AML-193 (cell line): ENCODE measurements around the gene CBY2.
"Not testable (repeated sequence)": the region's sequence is repeated elsewhere in the genome, so short reads cannot be mapped to it uniquely, and the experiment has no call there.

ENCODE experiments used
- DNase-seq, 2 experiments: peaks; one replicate each; lab custom pipeline; 2025; lab: John Stamatoyannopoulos, UW

Gene CBY2, protein sequence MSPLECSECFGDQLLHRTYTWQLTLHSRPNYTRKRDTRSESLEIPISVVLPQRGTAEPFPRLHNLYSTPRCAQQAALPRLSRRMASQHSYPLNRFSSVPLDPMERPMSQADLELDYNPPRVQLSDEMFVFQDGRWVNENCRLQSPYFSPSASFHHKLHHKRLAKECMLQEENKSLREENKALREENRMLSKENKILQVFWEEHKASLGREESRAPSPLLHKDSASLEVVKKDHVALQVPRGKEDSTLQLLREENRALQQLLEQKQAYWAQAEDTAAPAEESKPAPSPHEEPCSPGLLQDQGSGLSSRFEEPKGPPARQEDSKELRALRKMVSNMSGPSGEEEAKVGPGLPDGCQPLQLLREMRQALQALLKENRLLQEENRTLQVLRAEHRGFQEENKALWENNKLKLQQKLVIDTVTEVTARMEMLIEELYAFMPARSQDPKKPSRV

DNA sequence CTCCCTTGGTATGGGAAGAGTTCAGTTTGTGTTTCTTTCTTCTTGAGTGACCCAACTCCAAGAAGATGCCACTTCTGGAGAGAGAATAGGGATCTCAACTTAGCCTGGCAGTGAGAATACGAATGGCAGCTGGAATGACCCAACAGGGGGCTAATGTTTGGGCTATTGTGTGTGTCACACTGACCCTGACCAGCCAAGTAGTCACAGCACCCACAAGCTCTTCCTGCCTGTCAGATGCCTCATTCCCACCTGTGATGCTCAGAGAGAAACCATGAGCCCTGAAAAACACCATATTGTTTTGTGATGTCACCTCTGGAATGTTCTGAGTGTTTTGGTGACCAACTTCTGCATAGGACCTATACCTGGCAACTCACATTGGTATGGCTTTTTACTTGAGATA is at the start of gene CBY2:
TSS of gene CBY2 (plus strand) at position 233 of the 400 bp plus-strand sequence. CDS start at position 304, 71 bp downstream.
- DNase-seq: no peak

DNA sequence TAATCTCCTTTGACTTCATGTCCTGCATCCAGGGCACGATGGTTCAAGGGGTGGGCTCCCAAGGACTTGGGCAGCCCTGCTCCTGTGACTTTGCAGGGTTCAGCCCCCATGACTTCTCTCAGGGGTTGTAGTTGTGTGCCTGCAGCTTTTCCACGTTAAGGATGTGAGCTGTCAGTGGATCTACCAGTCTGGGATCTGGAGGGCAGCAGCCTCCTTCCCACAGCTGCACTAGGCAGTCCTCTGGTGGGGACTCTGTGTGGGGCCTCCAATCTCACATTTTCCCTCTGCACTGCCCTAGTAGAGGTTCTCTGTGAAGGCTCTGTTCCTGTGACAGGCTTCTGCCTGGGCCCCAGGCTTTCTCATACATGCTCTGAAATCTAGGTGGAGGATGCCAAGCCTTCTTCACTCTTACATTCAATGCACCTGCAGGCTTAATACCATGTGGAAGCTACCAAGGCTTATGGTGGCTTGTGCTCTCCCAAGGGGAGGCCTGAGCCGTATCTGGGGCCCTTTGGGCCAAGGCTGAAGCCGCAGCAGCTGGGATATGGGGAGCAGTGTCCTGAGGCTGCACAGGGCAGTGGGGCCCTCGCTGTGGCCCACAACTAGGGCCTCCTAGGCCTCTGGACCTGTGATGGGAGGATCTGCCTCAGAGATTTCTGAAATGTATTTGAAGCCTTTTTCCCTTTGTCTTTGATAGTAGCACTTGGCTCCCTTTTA is 47.3 kb upstream of the CBY2 start:
- DNase-seq: no peak

DNA sequence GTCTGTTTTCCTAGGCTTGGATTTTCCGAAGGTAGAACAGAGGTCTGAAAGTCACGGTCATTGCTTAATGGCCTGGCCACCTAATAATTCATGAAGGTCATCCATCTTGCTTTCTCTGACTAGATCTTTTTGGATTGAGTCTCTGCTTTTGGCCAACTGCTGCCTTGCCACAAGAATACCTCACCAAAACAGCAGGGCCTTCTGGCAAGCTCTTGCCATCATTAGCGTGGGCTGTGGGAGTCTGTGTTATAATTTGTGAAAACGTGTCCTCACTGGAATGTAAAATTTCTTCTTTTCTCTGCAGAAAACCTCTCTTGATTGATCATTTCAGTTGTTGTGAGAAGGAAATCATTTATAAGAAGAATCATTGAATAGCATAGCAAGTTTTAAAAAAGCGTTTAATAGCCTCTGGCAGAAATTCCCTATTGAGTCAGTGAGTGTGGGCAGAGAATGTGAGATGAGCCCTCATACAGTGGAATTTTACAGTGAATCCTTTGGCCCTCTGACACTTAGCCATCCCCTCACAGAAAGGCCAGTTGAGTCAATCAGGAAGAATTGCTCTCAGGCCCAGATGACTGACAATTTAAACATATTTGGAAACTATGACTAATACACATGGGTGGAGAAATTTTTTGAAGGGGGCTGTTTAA is 43.4 kb upstream of the CBY2 start:
- DNase-seq: no peak

DNA sequence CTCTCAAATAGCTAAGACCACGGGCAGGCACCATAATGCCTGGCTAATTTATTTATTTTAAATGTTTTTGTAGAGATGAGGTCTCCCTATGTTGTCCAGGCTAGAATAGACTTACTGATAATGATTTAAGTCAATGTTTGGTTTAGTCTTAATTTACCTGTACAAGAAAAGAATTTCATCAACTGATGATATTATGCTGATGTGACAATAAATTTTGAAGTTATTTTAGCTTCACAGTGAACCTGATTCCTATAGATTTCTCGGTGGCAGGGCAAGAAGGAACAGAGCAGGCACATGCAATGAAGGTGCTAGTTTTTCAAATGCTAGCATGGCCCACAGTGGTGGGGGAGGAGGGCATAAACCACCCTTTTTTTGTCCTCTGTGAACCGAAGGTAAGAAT is 42.6 kb upstream of the CBY2 start:
- DNase-seq: no peak

DNA sequence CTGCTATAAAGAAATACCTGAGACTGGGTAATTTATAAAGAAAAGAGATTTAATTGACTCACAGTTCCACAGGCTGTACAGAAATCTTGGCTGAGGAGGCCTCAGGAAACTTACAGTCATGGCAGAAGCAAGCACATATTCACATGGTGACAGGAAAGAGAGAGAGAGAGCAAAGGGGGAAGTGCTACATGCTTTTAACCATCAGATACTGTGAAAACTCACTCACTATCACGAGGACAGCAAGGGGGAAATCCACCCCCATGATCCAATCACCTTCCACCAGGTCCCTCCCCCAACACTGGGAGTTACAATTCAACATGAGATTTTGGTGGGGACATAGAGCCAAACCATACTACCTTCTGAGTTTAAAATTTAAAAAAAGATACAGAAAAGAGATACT is 41.7 kb upstream of the CBY2 start:
- not testable (repeated sequence) for DNase-seq

DNA sequence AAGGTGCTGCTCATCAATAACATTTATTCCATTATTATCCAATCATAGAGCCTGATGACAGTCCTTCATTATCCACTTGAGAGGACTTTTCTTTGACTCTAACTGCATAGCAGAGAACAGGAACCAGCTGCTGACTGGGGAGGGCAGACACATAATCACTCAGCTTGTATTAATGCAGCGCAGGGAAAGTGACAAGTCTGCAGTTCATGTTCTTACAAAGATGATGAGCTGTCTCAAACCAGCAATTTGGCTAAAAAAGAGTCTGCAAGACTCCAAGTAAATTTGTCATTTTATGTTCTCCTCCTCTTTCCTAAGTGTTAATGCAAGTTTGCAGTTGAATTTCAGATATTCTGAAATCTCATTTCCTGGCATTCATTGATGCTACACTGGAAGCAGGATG is 40.0 kb upstream of the CBY2 start:
- no peak for DNase-seq

DNA sequence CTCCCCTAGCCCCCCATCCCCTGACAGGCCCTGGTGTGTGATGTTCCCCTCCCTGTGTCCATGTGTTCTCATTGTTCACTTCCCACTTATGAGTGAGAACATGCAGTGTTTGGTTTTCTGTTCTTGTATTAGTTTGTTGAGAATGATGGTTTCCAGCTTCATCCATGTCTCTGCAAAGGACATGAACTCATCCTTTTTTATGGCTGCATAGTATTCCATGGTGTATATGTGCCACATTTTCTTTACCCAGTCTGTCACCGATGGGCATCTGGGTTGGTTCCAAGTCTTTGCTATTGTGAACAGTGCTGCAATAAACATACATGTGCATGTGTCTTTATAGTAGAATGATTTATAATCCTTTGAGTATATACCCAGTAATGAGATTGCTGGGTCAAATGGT is 39.2 kb upstream of the CBY2 start:
- DNase-seq: not testable (repeated sequence)

DNA sequence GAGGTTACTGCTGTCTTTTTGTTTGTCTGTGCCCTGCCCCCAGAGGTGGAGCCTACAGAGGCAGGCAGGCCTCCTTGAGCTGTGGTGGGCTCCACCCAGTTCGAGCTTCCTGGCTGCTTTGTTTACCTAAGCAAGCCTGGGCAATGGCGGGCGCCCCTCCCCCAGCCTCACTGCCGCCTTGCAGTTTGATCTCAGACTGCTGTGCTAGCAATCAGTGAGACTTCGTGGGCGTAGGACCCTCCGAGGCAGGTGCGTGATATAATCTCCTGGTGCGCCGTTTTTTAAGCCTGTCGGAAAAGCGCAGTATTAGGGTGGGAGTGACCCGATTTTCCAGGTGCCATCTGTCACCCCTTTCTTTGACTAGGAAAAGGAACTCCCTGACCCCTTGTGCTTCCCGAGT is 32.5 kb upstream of the CBY2 start:
- not testable (repeated sequence) for DNase-seq

DNA sequence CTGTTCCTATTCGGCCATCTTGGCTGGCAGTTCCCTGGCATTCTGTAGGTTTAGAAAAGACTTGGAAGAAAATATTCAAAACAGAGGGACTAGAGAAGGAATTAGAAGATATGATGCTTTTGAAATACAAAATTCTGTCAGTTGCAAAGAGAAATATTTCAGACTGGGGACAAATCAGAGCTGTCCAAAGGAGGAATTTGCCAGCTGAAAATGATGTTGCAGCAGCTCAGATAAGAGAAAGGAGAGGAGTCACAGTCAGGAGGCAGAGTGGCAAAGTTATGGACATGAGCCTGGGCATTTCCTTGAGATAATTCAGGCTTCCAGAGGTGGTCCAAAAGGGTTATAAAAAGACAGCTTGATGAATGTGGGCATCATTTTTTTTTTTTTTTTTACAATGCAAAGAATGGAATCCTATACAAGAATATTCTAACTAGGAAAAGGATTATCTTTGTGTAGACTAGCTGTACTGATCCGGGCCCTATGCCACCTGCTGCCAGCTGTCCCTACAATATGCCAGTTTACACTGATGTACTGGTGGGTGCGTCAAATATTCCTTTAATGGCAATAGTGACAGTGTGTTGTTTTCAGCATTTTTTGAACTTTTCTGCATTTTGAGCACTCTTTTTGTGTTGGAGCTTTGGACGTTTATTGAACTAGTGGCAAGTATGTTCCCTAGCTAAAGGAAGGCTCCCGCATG is 31.8 kb upstream of the CBY2 start:
- no peak for DNase-seq

DNA sequence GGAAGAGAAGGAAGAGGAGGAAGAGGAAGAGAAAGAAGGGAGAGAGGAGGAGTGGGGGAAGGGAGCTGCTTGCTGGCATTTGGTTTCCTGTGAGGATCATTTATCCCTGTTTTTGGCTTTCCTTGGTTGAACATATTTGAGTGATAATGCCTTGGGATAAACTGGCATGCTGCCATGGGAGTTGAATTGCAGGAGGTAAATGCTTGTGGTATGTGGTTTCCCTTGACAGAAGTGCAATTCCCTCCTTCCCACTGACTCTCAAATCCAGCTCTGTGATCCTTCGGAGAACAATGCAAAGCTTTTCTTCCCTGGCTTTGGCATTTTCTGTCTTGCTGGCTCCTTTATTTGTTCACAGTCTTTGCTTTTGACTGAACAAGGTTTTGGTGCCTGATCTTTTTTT is 27.2 kb upstream of the CBY2 start:
- DNase-seq: no peak

DNA sequence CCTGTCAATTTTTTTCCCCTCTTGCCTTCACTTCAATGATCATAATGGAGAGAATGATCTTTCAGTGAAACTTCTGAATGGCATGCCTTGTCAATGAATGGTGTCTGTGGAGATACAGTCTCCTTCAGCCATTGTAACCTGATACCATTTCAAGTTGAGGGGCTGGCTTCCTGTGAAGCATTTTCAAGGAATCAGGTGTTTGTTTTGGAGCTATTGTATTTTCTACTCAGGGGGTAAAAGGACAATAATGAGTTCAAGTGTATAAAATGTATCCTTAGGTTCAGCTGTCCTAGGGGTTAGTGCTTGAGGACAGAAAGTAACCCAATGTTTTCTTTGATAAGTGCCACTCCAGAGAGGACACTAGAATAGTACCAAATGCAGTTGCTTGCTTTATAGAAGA is 23.8 kb upstream of the CBY2 start:
- no peak for DNase-seq

DNA sequence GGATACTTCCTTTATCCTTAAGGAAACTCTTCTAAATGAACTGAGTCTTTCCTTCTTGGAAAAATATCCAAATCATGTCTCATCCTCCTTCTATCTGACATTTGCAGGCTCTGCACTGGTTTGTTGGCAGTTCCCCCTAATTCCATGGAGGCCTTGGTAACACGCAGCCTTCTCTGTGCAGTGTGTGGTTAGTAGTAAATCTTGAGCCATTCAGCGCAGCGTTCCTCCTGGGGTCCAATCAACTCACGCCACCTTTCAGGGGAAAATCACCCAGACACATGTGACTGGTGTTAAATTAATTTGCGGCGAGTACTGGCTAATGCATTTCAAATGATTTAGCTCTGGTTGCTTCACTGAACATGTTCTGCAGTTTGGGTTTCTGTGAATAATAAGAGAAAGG is 21.0 kb upstream of the CBY2 start:
- DNase-seq: no peak

DNA sequence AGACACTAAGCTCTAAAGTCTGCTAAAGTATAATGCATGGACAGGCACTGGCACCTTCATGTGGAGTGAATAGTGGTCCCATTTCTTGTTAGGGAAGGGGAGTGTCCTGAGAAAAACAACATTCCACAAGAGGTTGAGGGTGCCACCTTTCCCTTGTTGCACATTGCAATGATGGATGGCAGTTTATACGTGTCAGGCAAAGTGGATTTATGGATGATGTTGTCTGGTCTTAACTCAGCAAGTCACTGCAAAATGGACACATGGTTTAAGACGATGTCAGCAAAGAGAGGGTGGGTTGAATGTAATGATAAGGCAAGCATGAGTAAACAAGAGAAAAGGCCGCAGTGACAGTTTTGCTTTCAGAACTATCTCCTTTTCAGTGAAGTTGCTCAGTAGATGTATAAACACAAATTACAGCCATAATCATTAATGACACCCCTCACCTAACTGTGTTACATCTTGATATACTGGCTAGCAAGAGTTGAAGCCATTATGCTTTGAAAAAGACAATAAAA is 19.6 kb upstream of the CBY2 start:
- no peak for DNase-seq

DNA sequence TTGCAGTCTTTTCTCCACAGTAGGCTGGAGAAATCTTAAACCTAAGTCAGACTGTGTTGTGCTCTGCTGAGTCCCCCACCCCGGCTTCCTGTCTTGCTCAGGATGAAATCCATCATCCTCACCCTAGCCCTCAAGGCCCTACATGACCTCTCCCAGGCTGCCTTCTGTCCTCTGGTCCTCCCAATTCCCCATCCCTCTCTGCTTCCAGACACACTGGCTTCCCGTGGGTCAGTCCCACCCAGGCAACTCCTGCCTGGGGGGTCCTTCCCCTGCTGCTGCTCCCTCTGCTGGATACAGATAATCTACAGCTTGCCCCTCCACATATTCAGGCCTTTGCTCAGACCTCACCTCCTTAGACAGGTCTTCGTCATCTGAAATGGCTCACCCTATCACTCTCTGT is 18.4 kb upstream of the CBY2 start:
- DNase-seq: no peak

DNA sequence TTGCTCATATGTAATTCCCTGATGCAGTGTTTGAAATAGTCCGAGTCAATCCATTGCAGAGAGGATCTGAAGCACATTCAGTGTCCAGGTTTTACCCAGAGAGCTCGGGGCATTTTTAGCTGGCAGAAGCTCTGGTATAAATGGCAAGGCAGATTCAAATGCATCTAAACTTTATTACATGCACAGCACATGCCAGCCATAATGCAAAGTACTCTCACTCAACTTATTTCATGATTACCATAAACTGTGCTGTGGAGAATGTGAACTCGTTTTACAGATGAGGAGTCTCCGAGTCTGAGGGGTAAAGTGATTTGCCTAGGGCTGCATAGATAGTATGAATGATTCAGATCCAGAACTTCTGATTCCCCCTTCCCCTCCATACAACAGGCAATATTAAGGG is 13.5 kb upstream of the CBY2 start:
- no peak for DNase-seq

DNA sequence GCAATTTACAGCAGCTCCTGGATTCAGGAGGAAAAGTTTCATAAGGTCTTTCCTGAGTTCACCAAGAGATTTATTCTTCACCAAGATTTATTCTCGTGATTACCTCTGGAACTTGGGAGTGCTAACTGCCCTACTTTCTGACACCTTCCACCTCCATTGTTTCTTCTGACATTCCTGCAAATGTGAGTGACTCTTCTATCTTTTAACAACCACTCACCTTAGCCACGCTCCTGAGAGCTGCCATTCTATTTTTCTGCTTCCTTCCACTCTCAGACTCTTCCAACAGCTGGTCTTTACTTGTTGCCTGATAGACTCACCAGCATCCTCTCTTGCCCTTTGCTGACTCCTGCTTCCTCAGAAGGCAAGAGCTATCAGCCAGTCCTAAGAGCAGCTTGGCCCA is 11.5 kb upstream of the CBY2 start:
- no peak for DNase-seq

DNA sequence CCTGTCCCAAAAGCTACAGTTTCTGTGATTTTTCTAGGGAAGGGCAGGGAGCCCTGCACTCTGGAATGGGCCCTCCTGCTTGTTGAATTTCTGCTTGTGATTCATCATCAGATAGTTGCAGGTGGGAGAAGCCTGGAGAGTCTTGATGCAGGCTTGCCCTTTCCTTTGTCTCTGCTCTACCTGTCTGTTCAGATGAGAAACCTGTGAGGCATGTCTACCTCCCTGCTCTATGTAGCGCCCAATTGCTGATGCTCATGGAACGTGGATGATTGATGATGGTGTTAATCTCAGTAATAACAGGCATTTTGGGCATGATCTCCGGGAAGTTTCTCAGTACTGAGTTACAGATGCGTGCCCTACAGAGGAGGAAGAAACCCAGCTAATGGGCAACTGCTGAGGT is 10.9 kb upstream of the CBY2 start:
- DNase-seq: no peak

DNA sequence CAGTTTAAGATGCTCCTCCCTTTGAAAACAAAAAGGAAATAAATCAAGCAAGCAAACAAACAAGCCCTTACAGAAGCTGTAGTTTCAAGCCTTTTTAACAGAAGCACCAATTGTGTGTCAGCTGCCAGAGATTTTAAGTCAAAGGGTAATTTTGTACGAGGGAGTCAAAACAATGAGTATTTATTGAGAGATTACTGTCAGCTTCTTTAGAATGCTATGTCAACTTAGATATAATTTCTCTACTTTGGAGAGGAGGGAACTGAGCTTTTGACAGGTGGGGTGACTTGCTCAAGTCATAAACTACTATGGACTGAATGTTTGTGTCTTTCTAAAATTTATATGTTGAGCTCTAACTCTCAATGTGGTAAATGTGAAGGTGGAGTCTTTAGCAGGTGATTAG is 10.5 kb upstream of the CBY2 start:
- DNase-seq: no peak

DNA sequence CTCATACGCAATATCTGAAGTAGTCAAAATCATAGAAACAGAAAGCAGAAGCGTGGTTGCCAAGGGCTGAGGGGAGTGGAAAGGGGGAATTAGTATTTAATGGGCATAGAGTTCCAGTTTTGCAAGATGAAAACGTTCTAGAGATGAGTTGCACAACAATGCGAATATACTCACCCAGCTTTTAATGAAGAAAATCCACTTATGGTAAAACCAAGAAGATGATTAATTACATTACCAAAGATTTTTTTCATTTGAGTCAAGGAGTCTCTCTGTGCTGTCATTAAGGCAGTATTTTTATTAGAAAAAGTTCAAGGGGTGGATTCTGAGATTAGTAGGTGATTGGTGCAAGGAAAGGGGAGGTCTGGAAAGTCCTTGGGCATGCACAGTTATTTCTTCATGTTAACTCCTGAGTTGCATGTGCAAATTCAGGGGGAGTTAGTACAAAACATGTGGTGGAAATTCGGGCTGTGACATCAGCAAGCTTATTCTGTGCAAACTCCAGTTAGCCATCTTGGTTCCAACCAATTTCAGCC is 6.9 kb upstream of the CBY2 start:
- DNase-seq: peak; percentile 95 to 96

DNA sequence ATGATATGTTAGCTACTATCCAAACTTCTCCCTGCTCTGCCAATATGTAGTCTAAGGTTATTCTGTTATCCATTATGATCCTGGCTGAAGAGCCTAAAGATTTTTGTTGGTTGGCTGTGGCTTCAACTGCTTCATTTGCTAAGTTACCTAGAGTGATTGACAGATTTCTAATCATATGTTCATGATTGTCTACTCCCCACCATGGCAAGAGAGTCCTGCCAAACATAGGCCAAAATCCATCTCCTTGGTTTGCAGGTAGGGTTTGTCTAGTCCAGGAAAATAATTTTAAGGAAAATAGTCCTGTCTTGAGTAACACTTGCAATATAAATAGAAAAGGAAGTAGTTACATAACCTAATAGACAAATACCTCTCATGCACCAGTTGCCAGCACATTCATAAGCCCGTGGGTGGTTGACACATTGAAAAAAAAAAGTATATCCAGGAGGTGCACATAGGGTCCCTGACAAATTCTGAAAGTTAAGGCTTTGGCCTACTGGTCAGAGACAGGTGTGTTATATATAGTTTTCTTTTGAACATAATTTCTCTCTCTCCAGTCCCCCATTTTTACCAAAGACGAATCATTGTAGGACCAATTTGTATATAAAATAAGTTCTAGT is 5.4 kb upstream of the CBY2 start:
- DNase-seq: peak; percentile 47 to 49
